GM23338 (cell line): ENCODE results near the gene SLC18A2. TPM values are rescaled to one million over a fixed set of nuclear protein-coding genes. Genes with fewer than 3 reads are reported as not detected.
A peak's percentile ranks its signal among the peaks of the same experiment; 100 is the strongest.
"Not testable (repeated sequence)": the region's sequence is repeated elsewhere in the genome, so short reads cannot be mapped to it uniquely, and the experiment has no call there.

Experiments used
- ATAC-seq: fragments of 200-7000 bp; cut with Tn5 transposase; 3 replicates; pipeline ENCODE4 v1.9.1; 2020
- DNase-seq: peaks from one replicate; pipeline ENCODE4 v3.0.0-alpha.2; 2015; ENCODE audit warnings: low spot score
- H2AFZ ChIP-seq: fragments of 200-600 bp; sonication (generic); 2 replicates; pipeline ENCODE4 v1.8.0; 2016; ENCODE audit warnings: antibody characterized with exemption, mild to moderate bottlenecking, moderate library complexity
- H3F3A ChIP-seq: fragments of 200-600 bp; sonication (generic); replicated peaks from 2 replicates; pipeline ENCODE4 v1.8.0; 2017; ENCODE audit warnings: antibody characterized with exemption, mixed run types, low read depth
- H3K27ac ChIP-seq: fragments of 200-600 bp; sonication (generic); 2 replicates; pipeline ENCODE4 v1.6.1; 2016; ENCODE audit warnings: low read depth
- H3K27me3 ChIP-seq: fragments of 200-600 bp; sonication (generic); 2 replicates; pipeline ENCODE4 v1.8.0; 2016; ENCODE audit warnings: mild to moderate bottlenecking, mixed run types, moderate library complexity; ENCODE audit not compliant: insufficient read depth
- H3K36me3 ChIP-seq: fragments of 200-600 bp; sonication (generic); 2 replicates; pipeline ENCODE4 v1.8.0; 2016; ENCODE audit warnings: mild to moderate bottlenecking; ENCODE audit not compliant: insufficient read depth
- H3K4me1 ChIP-seq: fragments of 200-600 bp; sonication (generic); 2 replicates; pipeline ENCODE4 v1.8.0; 2016; ENCODE audit warnings: mild to moderate bottlenecking, moderate library complexity; ENCODE audit not compliant: insufficient read depth
- H3K4me2 ChIP-seq: fragments of 200-600 bp; sonication (generic); 2 replicates; pipeline ENCODE4 v1.7.1; 2017; ENCODE audit warnings: mixed run types
- H3K4me3 ChIP-seq: fragments of 200-600 bp; sonication (generic); 2 replicates; pipeline ENCODE4 v1.6.1; 2016; ENCODE audit warnings: mixed run types
- H3K79me2 ChIP-seq: fragments of 200-600 bp; sonication (generic); replicated peaks from 2 replicates; pipeline ENCODE4 v1.8.0; 2017; ENCODE audit warnings: mild to moderate bottlenecking; ENCODE audit not compliant: insufficient read depth
- H3K9me2 ChIP-seq: fragments of 200-600 bp; sonication (generic); 2 replicates; pipeline ENCODE4 v1.8.0; 2017; ENCODE audit not compliant: insufficient read depth
- H4K20me1 ChIP-seq: fragments of 200-600 bp; sonication (generic); replicated peaks from 2 replicates; pipeline ENCODE4 v1.8.0; 2017; ENCODE audit warnings: mild to moderate bottlenecking; ENCODE audit not compliant: insufficient read depth
- H3K27ac Mint-ChIP-seq: 2 replicates; pipeline ENCODE4 v1.8.0; 2020; ENCODE audit warnings: inconsistent platforms, mild to moderate bottlenecking, moderate library complexity, mixed read lengths
- H3K27me3 Mint-ChIP-seq: 3 replicates; pipeline ENCODE4 v1.8.0; 2022; ENCODE audit warnings: low read depth, mild to moderate bottlenecking, moderate library complexity, mixed read lengths, inconsistent platforms; ENCODE audit not compliant: insufficient read depth, poor library complexity
- H3K36me3 Mint-ChIP-seq: 3 replicates; pipeline ENCODE4 v1.8.0; 2021; ENCODE audit warnings: low read depth, mild to moderate bottlenecking, inconsistent platforms, moderate library complexity, mixed read lengths
- H3K4me1 Mint-ChIP-seq: 3 replicates; pipeline ENCODE4 v1.8.0; 2020; ENCODE audit warnings: mild to moderate bottlenecking, inconsistent platforms, mixed read lengths
- H3K4me3 Mint-ChIP-seq: 3 replicates; pipeline ENCODE4 v1.8.0; 2021; ENCODE audit warnings: moderate library complexity, mild to moderate bottlenecking, inconsistent platforms, mixed read lengths
- H3K9me3 Mint-ChIP-seq: 3 replicates; pipeline ENCODE4 v1.8.0; 2020; ENCODE audit warnings: moderate library complexity, mild to moderate bottlenecking, inconsistent platforms, mixed read lengths
- CREB1 ChIP-seq: fragments of 250-450 bp; sonication (Bioruptor Pico); IDR thresholded peaks from 2 replicates; pipeline ENCODE4 v1.5.0; 2020; ENCODE audit warnings: low read depth, mild to moderate bottlenecking, moderate library complexity
- EZH2 ChIP-seq: fragments of 200-600 bp; sonication (generic); IDR thresholded peaks from one replicate; pipeline ENCODE4 v1.8.0; 2017; ENCODE audit warnings: antibody characterized with exemption, mild to moderate bottlenecking, low read depth; ENCODE audit not compliant: unreplicated experiment
- EZH2phosphoT487 ChIP-seq: fragments of 200-600 bp; sonication (generic); IDR thresholded peaks from one replicate; pipeline ENCODE4 v1.8.1; 2018; ENCODE audit warnings: antibody characterized with exemption; ENCODE audit not compliant: unreplicated experiment
- POLR2AphosphoS5 ChIP-seq: IDR thresholded peaks from 2 replicates; pipeline ENCODE4 v1.6.1; 2016; ENCODE audit warnings: antibody characterized with exemption, low read depth
- polyA plus RNA-seq: library from polyadenylated mRNA; unstranded; fragments of >200 nt; fragmentation: Nextera tagmentation; extraction: Ambion mirVana; gene quantifications from 2 replicates; pipeline ENCODE4 v1.2.1, GENCODE V29; 2016
- total RNA-seq: library from RNA; depleted of rRNA; stranded (reverse); fragments of >200 nt; shearing (Covaris generic); gene quantifications from 2 replicates; pipeline ENCODE4 v1.2.3, GENCODE V29; 2014

The SLC18A2 gene
- total and polyA plus RNA-seq, 2 experiments from 2014 or later: 4.3 to 8.7 TPM

DNA sequence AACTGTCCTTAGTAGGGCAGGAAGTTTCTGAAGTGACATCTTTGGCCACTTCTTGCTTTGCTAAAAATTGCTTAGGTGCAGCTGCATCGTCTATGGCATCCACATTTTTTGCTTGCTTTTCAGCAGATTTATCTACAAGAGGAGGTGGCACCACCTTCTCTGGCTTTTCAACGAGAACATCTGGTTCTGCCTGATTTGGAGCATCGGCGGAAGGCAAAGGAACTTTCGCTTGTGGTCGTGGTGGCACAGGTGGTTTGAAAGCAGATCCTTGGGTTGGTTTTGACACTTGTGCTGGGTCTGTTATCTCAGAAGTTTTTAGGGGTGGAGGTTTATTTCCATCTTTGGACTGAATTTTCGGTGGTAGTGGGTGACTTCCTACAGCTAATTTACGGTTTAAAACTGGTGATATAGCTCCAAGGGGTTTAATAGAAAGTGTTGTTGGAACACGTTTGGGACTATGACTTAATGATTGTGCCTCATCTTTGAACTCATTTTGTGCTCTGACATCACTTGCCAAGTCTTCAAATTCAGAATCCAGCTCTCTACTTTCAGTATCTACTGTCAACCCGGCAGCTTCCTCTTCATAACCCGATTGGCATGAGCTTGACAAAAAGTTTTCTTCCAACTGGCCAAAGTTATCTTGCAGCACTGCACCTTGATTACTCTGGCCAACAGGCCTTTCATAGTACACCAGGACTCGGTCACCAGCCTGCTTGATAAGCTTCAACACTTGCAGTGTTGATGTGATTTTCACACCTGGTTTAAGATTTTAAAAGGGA, 44.0 kb downstream of the SLC18A2 start:
- no peaks in the 10 kb centered on the region for H3K9me2 ChIP-seq
- TF ChIP-seq POLR2AphosphoS5 (no peak), CREB1 (CRISPR knock-in tag) (no peak), EZH2 (no peak)
- H3K36me3 ChIP-seq: peaks cover 6% of the 10 kb centered on the region; the same call in 1 of the 2 replicates
- no peak overlapping the region for H2AFZ ChIP-seq
- H3K4me2 ChIP-seq: no peak overlapping the region
- H4K20me1 ChIP-seq: peaks cover 4% of the 10 kb centered on the region; the same call in 1 of the 2 replicates
- no peak for ATAC-seq
- Mint-ChIP-seq H3K36me3 (peaks cover 12% of the 10 kb centered on the region; the same call in 2 of the 3 replicates), H3K4me1 (peaks cover 7% of the 10 kb centered on the region; the same call in 2 of the 3 replicates), H3K27ac (no peak overlapping the region), H3K27me3 (no peaks in the 10 kb centered on the region), H3K4me3 (no peak overlapping the region), H3K9me3 (no peaks in the 10 kb centered on the region)
- H3K4me3 ChIP-seq: no peak overlapping the region
- no peak overlapping the region for H3K27ac ChIP-seq
- H3F3A ChIP-seq: no peaks in the 10 kb centered on the region
- peaks cover 4% of the 10 kb centered on the region; the same call in 1 of the 2 replicates for H3K4me1 ChIP-seq
- H3K27me3 ChIP-seq: no peaks in the 10 kb centered on the region
- DNase-seq: no peak
- no peaks in the 10 kb centered on the region for H3K79me2 ChIP-seq

DNA sequence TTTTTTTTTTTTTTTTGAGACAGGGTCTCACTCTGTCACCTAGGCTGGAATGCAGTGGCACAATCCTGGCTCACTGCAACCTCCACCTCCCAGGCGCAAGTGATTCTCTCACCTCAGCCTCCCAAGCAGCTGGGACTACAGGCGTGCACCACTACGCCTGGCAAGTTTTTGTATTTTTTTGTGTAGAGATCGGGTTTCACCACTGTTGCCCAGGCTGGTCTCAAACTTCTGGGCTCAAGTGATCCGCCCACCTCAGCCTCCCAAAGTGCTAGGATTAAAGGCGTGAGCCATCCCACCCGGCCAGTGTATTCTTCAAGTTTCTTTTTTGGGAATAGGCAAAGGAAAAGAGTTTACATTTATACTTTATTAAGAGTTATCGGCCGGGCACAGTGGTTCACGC, 50.0 kb downstream of the SLC18A2 start:
- not testable (repeated sequence) for H4K20me1 ChIP-seq, H3K9me2 ChIP-seq, H3K36me3 ChIP-seq, H3K27me3 Mint-ChIP-seq, H3K4me3 ChIP-seq, H3K27ac ChIP-seq, H3K27ac Mint-ChIP-seq, H3K4me1 Mint-ChIP-seq, H3K27me3 ChIP-seq, H3K36me3 Mint-ChIP-seq, H3K4me3 Mint-ChIP-seq, H3F3A ChIP-seq, H3K4me1 ChIP-seq, H2AFZ ChIP-seq, H3K9me3 Mint-ChIP-seq, H3K4me2 ChIP-seq
- H3K79me2 ChIP-seq: peaks cover 14% of the 10 kb centered on the region
- ATAC-seq: peak; percentile 58; the same call in 2 of the 3 replicates
- DNase-seq: peak; percentile 17

DNA sequence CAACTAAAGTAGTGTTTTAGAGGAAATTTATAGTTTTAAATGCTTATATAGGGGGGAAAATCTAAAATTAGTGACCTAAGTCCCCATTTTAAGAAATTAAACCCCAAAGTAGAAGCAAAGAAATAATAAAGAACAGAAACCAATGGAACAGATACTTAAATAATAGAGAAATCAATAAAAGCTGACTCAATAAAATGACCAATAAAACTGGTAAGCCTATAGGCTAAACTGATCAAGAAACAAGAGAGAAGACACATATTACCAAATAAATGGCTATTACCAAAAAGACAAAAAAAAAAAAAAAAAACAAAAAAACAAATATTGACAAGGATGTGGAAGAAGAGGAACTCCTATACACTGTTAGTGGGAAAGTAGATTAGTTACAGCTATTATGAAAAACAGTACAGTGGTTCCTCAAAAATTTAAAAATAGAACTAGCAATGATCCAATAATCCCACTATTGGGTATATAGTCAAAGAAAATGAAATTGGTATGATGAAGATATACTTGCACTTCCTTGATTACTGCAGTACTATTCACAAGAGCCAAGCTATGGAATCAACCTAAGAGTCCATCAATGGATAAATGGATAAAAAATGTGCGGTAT, 53.2 kb downstream of the SLC18A2 start:
- no peak overlapping the region for H3K27ac ChIP-seq
- no peaks in the 10 kb centered on the region for H3K9me3 Mint-ChIP-seq

More for the DNA sequence above, 53.2 kb downstream of the SLC18A2 start:
- Mint-ChIP-seq H3K27me3 (peaks cover 2% of the 10 kb centered on the region), H3K4me3 (no peak overlapping the region), H3K27ac (no peak overlapping the region), H3K36me3 (peaks cover 3% of the 10 kb centered on the region; the same call in 1 of the 3 replicates), H3K4me1 (peaks cover 4% of the 10 kb centered on the region; the same call in 1 of the 3 replicates)
- no peaks in the 10 kb centered on the region for H3K9me2 ChIP-seq
- no peak overlapping the region for H2AFZ ChIP-seq
- no peak for TF ChIP-seq EZH2phosphoT487
- DNase-seq (no peak), ATAC-seq (no peak)
- H3F3A ChIP-seq: no peaks in the 10 kb centered on the region
- no peak overlapping the region for H3K4me2 ChIP-seq
- no peaks in the 10 kb centered on the region for H3K27me3 ChIP-seq
- H3K4me3 ChIP-seq: no peak overlapping the region
- H3K36me3 ChIP-seq: no peaks in the 10 kb centered on the region
- H3K4me1 ChIP-seq: no peaks in the 10 kb centered on the region
- H3K79me2 ChIP-seq: peaks cover 14% of the 10 kb centered on the region
- no peaks in the 10 kb centered on the region for H4K20me1 ChIP-seq
